ENCODE measurements around the gene TNPO1.
"Not testable (repeated sequence)": the region's sequence is repeated elsewhere in the genome, so short reads cannot be mapped to it uniquely, and the experiment has no call there.

DNA sequence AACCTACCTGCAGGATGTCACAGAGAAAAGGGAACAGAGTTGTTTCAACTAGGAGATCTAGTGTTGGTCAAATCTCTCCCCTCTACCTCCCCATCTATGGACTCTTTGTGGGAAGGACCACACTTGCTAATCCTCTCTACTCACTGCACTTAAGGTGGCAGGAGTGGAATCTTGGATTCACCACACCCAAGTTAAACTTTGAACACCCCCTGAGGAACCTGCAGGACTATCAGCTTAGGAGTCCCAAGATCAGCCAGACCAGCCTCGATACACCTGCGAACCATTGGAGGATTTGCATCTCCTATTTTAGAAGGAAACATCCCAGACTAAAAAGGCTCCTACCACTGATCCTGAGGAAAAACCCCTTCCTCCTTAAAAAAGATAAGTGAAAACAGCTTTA is 116.2 kb downstream of the TNPO1 start:
- TF ChIP-seq CTCF, POLR2A (IDR thresholded peaks at IDR 0.05): not testable (repeated sequence)
